Amniotic stem cell (primary cell): ENCODE results near the gene FGF14.

Source experiments
- DNase-seq: peaks from one replicate; lab custom pipeline; 2025; lab: John Stamatoyannopoulos, UW

FGF14 gene

GRCh38 chr13:102250448-102250847, 151.4 kb downstream of the FGF14 start:
- no peak for DNase-seq

- DNase-seq: no peak
Observed at GRCh38 chr13:102244607-102245227, 157.1 kb downstream of the FGF14 start.

- no peak for DNase-seq
Observed at GRCh38 chr13:102240110-102240509, 161.7 kb downstream of the FGF14 start.

GRCh38 chr13:102237230-102237629, 164.6 kb downstream of the FGF14 start:
- DNase-seq: no peak

DNA sequence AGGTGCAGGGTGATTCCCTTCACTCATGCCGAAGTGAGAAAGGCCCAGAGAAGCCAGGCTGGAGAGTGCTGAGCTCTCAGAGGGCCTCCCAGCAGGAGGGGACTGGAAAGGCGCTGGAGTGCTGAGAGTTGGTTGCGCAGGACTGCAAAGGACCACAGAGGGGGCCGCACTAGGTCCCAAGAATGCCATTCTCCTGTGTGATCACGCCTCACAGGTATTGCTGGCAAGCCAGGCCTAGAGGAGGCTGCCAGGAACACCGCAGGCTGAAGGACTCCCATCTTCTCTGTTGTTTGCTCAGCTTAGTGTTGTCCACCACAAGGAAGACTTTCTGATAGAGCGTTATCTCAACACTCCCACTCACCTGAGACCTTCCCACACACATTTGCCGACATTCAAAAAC, 165.0 kb downstream of the FGF14 start:
- DNase-seq: no peak

DNA sequence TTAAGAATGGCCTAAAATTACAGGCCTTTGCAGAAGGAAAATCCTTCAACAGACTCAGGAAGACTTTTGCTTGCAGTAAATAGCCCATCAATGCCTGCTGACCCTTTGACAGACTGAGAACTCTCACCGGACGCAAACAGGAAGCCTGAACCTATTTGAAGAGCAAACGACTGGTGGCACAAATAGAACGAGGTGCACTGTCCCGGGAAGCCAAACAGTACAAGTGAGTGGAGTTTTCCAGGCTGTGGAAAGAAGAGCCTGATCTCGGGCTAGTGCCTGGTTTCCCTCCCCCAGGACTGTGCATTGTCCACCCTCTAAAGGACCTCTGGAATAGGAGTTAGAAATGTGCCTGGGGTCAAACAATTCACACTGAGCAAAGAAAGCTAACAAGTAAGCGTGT, 165.5 kb downstream of the FGF14 start:
- DNase-seq: no peak

DNA sequence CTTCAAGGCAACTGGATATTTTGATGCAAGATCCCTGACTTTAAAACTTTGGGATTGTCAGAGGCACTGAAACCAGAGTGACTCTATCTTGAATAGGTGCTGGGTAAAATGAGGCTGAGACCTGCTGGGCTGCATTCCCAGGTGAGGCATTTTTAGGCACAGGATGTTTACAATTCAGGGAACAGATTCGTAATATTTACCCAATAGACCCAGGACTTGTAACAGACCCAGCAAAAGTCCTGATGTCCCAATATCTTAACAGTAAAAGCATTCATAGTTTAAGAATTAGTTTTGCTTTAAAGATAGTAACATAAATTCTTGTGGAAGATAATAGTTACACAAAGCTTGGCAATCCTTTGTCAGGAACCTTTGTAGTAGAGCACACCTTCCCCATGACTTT, 166.2 kb downstream of the FGF14 start:
- DNase-seq: no peak

GRCh38 chr13:102234618-102235017, 167.2 kb downstream of the FGF14 start:
- DNase-seq: no peak

- no peak for DNase-seq
Observed at GRCh38 chr13:102233566-102234208, 168.2 kb downstream of the FGF14 start.

- DNase-seq: no peak
Observed at GRCh38 chr13:102231479-102231878, 170.4 kb downstream of the FGF14 start.

DNA sequence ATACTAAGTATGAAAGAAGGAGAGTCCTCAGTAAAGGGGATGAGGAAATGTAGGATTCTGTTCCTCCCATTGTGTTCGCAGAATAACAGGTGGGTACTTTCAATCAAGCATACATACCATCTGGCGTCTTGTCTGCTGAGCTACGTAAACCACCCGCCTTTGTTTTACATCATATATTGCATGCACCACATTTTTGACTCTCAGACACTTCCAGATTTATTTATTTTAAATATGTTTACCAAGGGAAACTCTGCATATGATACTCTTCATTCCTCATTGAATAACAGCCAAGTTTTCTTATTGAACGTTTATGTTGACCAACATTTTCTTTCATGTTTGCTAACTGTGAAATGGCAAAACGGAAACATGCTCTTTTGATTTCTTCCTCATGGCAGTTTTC, 174.1 kb downstream of the FGF14 start:
- DNase-seq: no peak

- DNase-seq: no peak
Observed at GRCh38 chr13:102226591-102226990, 175.3 kb downstream of the FGF14 start.

GRCh38 chr13:102225892-102226291, 176.0 kb downstream of the FGF14 start:
- no peak for DNase-seq

GRCh38 chr13:102220681-102221228, 181.1 kb downstream of the FGF14 start:
- DNase-seq: no peak

GRCh38 chr13:102214956-102215355, 186.9 kb downstream of the FGF14 start:
- no peak for DNase-seq

DNA sequence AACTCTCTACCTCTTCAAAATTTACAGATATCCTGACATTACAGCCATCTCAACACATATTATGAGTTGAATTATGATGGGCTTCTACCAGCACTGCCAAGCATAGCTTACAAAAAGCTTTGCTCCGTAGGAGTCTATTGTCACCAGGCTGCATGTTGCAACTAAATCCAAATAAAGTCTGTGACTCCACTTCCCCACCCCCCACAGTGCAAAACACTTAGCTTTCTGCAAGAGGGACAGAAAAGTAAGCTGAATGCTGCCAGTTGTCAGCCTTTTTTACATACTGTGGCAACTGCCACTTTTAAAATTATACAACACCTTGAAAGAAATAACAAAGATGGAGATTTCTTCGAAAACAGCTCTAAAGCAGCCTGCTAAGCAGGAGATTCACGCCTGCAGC, 189.1 kb downstream of the FGF14 start:
- no peak for DNase-seq

DNA sequence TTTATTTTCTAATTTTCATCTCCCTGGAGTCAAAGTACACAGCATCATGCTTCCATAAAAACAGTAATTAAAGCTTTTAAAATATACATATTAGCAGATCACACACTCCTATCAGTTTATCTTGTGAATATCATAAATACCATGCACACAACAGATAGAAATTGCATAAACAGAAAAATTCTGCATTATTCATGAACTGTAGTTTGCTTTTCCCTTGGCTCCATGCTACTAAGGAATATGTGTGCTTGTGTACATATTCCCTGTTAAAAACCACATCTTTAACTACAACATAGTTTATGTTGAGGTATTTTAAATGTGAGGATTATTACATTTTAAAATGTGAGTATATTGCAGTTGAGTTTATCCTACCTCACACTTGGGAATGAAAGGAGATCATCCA, 193.5 kb downstream of the FGF14 start:
- DNase-seq: no peak

DNA sequence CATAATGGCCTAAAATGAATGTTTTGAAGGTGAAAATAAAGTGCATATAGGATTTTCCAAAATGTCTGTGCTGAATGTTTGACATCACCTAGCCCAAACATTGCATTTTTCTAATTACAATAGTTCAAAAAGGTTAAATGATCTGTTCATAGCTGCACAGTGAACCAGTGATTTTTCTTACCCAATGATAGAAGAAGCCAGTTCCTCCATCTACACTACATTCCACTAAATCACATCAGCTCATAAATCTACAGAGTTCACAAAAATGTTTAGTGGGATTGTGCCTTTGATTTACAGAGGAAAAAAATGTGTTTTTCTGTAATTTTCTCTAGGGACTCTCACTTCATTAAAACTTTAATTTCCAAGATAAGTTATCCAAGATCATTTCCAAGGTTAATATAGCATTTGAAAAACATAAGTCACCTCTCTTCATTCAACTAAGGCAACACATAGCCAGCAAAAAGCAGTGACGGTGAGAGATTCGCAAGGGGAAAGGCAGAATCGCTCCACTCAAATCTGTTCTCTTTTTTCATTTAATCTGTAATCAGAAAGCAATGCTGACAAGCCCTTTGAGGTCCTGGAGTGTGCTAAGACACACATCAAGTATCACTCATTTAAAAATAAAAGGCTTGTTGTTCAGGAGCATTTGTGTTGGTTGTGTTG, 194.0 kb downstream of the FGF14 start:
- DNase-seq: no peak

GRCh38 chr13:102203718-102204117, 198.1 kb downstream of the FGF14 start:
- no peak for DNase-seq

- DNase-seq: no peak
Observed at GRCh38 chr13:102198418-102199311, 203.2 kb downstream of the FGF14 start.

- DNase-seq: no peak
Observed at GRCh38 chr13:102197193-102197592, 204.7 kb downstream of the FGF14 start.
